HepG2 (cell line): ENCODE results near the gene TMEM9B. TPM values are rescaled to one million over a fixed set of nuclear protein-coding genes. Genes with fewer than 3 reads are reported as not detected.
A peak's percentile ranks its signal among the peaks of the same experiment; 100 is the strongest.

Source experiments
- ATF7 ChIP-seq, 2 experiments: fragments of 450-650 bp in 1 of 2; sonication (generic) in 1 of 2; formaldehyde crosslinking in 1 of 2; IDR thresholded peaks; 2 replicates each; pipeline versions ENCODE4 v1.4.0 to v1.6.1; 2016 to 2020; ENCODE audit warnings: antibody characterized with exemption in 1 of 2, mild to moderate bottlenecking in 1 of 2, missing genetic modification reagents in 1 of 2
- MTF1 ChIP-seq: sonication (generic); formaldehyde crosslinking; IDR thresholded peaks from 2 replicates; pipeline ENCODE4 v1.5.0; 2020; ENCODE audit warnings: missing genetic modification reagents
- NCOA2 ChIP-seq: sonication (generic); formaldehyde crosslinking; IDR thresholded peaks from 2 replicates; pipeline ENCODE4 v1.8.0; 2022; ENCODE audit warnings: inconsistent platforms
- PLRG1 ChIP-seq: fragments of 450-650 bp; conservative IDR thresholded peaks from 2 replicates; pipeline ENCODE4 v1.6.1; 2016
- PRPF4 ChIP-seq: fragments of 200-400 bp; formaldehyde crosslinking; IDR thresholded peaks from 2 replicates; pipeline ENCODE4 v1.6.1; 2016; ENCODE audit warnings: low read length, low read depth; ENCODE audit not compliant: poor library complexity, severe bottlenecking
- SIN3B ChIP-seq: fragments of 150-350 bp; IDR thresholded peaks from 2 replicates; pipeline ENCODE4 v1.6.1; 2014; ENCODE audit warnings: low read length
- SOX6 ChIP-seq, 2 experiments: fragments of 450-650 bp in 1 of 2; sonication (generic) in 1 of 2; formaldehyde crosslinking in 1 of 2; IDR thresholded peaks; 2 replicates each; pipeline versions ENCODE4 v1.4.0 to v1.6.1; 2017 to 2020; ENCODE audit warnings: antibody characterized with exemption in 1 of 2, mild to moderate bottlenecking in 1 of 2, missing genetic modification reagents in 1 of 2
- SRSF1 ChIP-seq: fragments of 200-400 bp; formaldehyde crosslinking; optimal IDR thresholded peaks from 2 replicates; pipeline ENCODE3; 2017; ENCODE audit warnings: mild to moderate bottlenecking, low read depth, low read length, moderate library complexity
- TFAP4 ChIP-seq: sonication (generic); IDR thresholded peaks from 2 replicates; pipeline ENCODE4 v1.6.1; 2016; ENCODE audit warnings: low read depth, borderline replicate concordance
- THAP9 ChIP-seq: sonication (generic); formaldehyde crosslinking; IDR thresholded peaks from 2 replicates; pipeline ENCODE4; 2020; ENCODE audit warnings: missing genetic modification reagents, mild to moderate bottlenecking, borderline replicate concordance
- TMF1 ChIP-seq: sonication (generic); formaldehyde crosslinking; IDR thresholded peaks from 2 replicates; pipeline ENCODE4 v1.8.1; 2022; ENCODE audit warnings: low read depth, missing genetic modification reagents
- ZBTB39 ChIP-seq: sonication (generic); formaldehyde crosslinking; IDR thresholded peaks from 2 replicates; pipeline ENCODE4 v1.5.0; 2020; ENCODE audit warnings: missing genetic modification reagents
- ZNF274 ChIP-seq: sonication (generic); formaldehyde crosslinking; IDR thresholded peaks from 2 replicates; pipeline ENCODE4 v1.5.1; 2020; ENCODE audit warnings: mild to moderate bottlenecking, missing genetic modification reagents
- ZNF3 ChIP-seq: IDR thresholded peaks from 2 replicates; pipeline ENCODE4 v1.7.0; 2017; ENCODE audit warnings: inconsistent platforms
- ZNF383 ChIP-seq: sonication (generic); formaldehyde crosslinking; IDR thresholded peaks from 2 replicates; pipeline ENCODE4 v1.4.0; 2020; ENCODE audit warnings: missing genetic modification reagents, mild to moderate bottlenecking, borderline replicate concordance
- ZNF709 ChIP-seq: sonication (generic); formaldehyde crosslinking; IDR thresholded peaks from 2 replicates; pipeline ENCODE4 v1.5.0; 2020; ENCODE audit warnings: mild to moderate bottlenecking, missing genetic modification reagents
- ZNF800 ChIP-seq: sonication (generic); formaldehyde crosslinking; IDR thresholded peaks from 2 replicates; pipeline ENCODE4 v1.4.0; 2020; ENCODE audit warnings: missing genetic modification reagents
- polyA plus RNA-seq, 8 experiments: library from polyadenylated mRNA; depleted of rRNA in 3 of 8; stranded (reverse) in 7 of 8; unstranded in 1 of 8; fragments of >200 nt; fragmentation: Illumina TruSeq in 4 of 8; extraction: Trizol in 4 of 8; gene quantifications; 2 replicates each; pipeline versions ENCODE4 v1.2.1 to v1.2.3, GENCODE V29; 2011 to 2016; ENCODE audit warnings: low read depth in 4 of 8, missing spikeins in 1 of 8, mixed read lengths in 1 of 8; ENCODE audit not compliant: insufficient read depth in 1 of 8
- total RNA-seq, 5 experiments: library from RNA; depleted of rRNA; stranded (reverse); fragments of >200 nt; fragmentation: Illumina TruSeq; extraction: Trizol; gene quantifications; 2 replicates each; pipeline ENCODE4 v1.2.3, GENCODE V29; 2016; ENCODE audit warnings: low read depth in 1 of 5

The TMEM9B gene
- total and polyA plus RNA-seq, 2 of the 13 experiments (the other 11 are each of a cell fraction or from before 2014, with no cell fraction given), result 12.4 to 20.8 TPM

- TF ChIP-seq TMF1 (no peak), SRSF1 (peak; percentile 91), PLRG1 (no peak), ZNF274 (CRISPR knock-in tag) (no peak), SOX6 (IDR thresholded peaks at IDR 0.05) (no peak), SOX6 (CRISPR knock-in tag; IDR thresholded peaks at IDR 0.05) (peak; percentile 58; the same call in 1 of the 2 replicates), ZBTB39 (CRISPR knock-in tag) (no peak), ZNF800 (CRISPR knock-in tag) (peak; percentile 66; the same call in 1 of the 2 replicates), TFAP4 (peak; percentile 67; the same call in 1 of the 2 replicates), ATF7 (IDR thresholded peaks at IDR 0.05) (no peak), ATF7 (CRISPR knock-in tag; IDR thresholded peaks at IDR 0.05) (no peak), MTF1 (0 out of 2 replicates have a peak, but pooled peaks have one; percentile 42), ZNF3 (peak; percentile 40; the same call in 1 of the 2 replicates), ZNF709 (CRISPR knock-in tag) (peak; percentile 64; the same call in 1 of the 2 replicates), THAP9 (CRISPR knock-in tag) (peak; percentile 92), NCOA2 (0 out of 2 replicates have a peak, but pooled peaks have one; percentile 28), ZNF383 (no peak), PRPF4 (no peak), SIN3B (peak; percentile 65; the same call in 1 of the 2 replicates)
Observed at GRCh38 chr11:8964324-8965320, at the start of gene TMEM9B (continued).
